Ovary (tissue), 9 donors: ENCODE data around the gene AFAP1L2. TPM values are rescaled to one million over a fixed set of nuclear protein-coding genes. Genes with fewer than 3 reads are reported as not detected.

Source experiments
- DNase-seq, 5 donors: peaks; one replicate each; pipeline ENCODE4 v3.0.0-alpha.2; 2019 to 2020
- H3K27ac ChIP-seq, 2 donors: fragments of 200-600 bp; one replicate each; pipeline versions ENCODE4 v1.5.1 to v1.8.0; 2019 to 2022
- H3K27me3 ChIP-seq: fragments of 200-600 bp; one replicate; pipeline ENCODE4 v1.8.0; 2022
- H3K36me3 ChIP-seq: fragments of 200-600 bp; sonication (generic); one replicate; pipeline ENCODE4 v1.5.1; 2019
- H3K4me1 ChIP-seq: one replicate; pipeline ENCODE4 v1.8.1; 2013; ENCODE audit warnings: mild to moderate bottlenecking, moderate library complexity; ENCODE audit not compliant: insufficient read depth
- H3K4me3 ChIP-seq: fragments of 200-600 bp; sonication (generic); one replicate; pipeline ENCODE4 v1.5.1; 2017
- H3K9me3 ChIP-seq, 2 donors: fragments of 200-600 bp in 1 of 2; sonication (generic) in 1 of 2; one replicate each; pipeline versions ENCODE4 v1.5.1 to v1.8.1; 2013 to 2019; ENCODE audit warnings: mild to moderate bottlenecking in 1 of 2, moderate library complexity in 1 of 2
- EP300 ChIP-seq: sonication (generic); formaldehyde crosslinking; IDR thresholded peaks from one replicate; pipeline ENCODE4 v1.6.1; 2017; ENCODE audit warnings: antibody characterized with exemption
- POLR2A ChIP-seq: fragments of 450-650 bp; IDR thresholded peaks from one replicate; pipeline ENCODE4 v1.6.1; 2017; ENCODE audit warnings: antibody characterized with exemption, mild to moderate bottlenecking, moderate library complexity
- WGBS, 3 donors: extraction: QIAGEN DNeasy Blood & Tissue Kit in 1 of 3; methylation state at CpG; one replicate each; pipeline versions ENCODE4 v1.1.5 to v1.1.7; 2013 to 2017; 5-methylcytosine and 5-hydroxymethylcytosine counted together
- intact Hi-C, 4 donors: fragments of 100-400 bp; cut with DNase I; formaldehyde crosslinking; loops; one replicate each; pipeline versions ENCODE4 v1.11.0 to v1.15.1; 2022 to 2023
- polyA plus RNA-seq, 2 donors: library from polyadenylated mRNA; stranded (reverse); fragments of 200-250 nt in 1 of 2; fragments of 350-450 nt in 1 of 2; fragmentation: Illumina TruSeq in 1 of 2; extraction: RNeasy Lipid Tissue Mini Kit (QIAGEN cat#74804) in 1 of 2; gene quantifications; one replicate each; pipeline ENCODE4 v1.2.3, GENCODE V29; 2013 to 2014
- total RNA-seq, 7 donors: library from RNA; depleted of rRNA in 2 of 7; stranded (reverse); fragments of >200 nt in 2 of 7; fragmentation: NEBNext Ultra II Directional in 3 of 7; extraction: Animal tissue kit (Norgen Biotek cat#: 25700) in 3 of 7; gene quantifications; one replicate each; pipeline versions ENCODE4 v1.1.0 to v1.2.4, GENCODE V29; 2016 to 2023
- TF ChIP-seq, protein P1 (sequence below), 3 donors: fragments of 450-650 bp in 2 of 3; fragments of 200-600 bp in 1 of 3; IDR thresholded peaks; one replicate each; pipeline versions ENCODE4 v1.5.1 to v1.8.0; 2016 to 2022; ENCODE audit warnings: antibody characterized with exemption in 3 of 3, mild to moderate bottlenecking in 1 of 3
- donor health status: DM: no; HTN: no; CAD: no; lungs with moderate emphysema.
- donor health status: DM: no; HTN: no; CAD: no.
- donor health status: Bipolar disorder and iron deficiency.
- donor health status: DM: yes; HTN: yes; CAD: no.
- donor health status: DM: no; HTN: no; CAD: no.
- donor health status: DM: yes; HTN: yes; CAD: no.

The AFAP1L2 gene
- total and polyA plus RNA-seq, 9 donors = 9.8 to 53.7 (median 23.3) TPM

DNA sequence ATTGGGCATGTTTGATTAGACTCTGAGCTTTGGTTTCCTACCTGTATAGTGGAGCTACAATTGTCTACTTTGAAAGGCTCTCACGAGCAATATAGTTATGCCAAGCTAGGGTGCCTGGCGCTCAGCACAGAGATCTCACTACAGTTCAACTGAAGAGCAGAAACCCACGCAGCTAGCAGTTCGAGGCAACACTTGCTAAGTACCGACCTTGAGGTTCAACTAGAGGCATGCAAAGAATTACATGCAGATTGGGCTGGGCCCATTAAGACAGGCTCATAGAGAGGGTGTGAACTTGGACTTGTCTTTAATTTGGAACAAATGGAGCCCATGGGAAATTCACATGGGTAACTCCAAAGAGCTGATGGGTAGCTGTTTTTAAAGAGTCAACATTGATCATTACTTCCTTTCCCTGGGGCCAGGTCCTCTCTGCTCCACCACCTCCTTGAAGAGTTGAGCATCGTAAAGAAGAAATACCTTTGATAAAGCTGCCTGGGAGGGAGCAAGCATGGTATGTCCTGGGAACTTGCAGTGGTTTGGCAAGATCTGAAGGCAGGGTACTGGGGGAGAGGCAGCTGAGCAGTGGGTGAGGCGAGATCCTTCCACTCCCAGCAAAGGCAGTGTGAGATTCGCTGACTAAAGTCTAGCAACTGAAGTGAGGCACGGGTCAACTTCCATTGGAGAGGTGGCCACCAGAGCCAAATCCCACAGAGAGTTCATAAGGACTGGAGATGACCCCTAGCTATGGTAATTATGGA is 25.5 kb upstream of the AFAP1L2 start:
- intact Hi-C loops = loop anchor here (5.0 to 10.0 kb wide), 3 partner anchors 122 to 127 kb away; no protein-coding TSS in a partner anchor
- no peak overlapping the region for H3K27ac ChIP-seq
- DNase-seq = no peak
- no peak for TF ChIP-seq POLR2A
- TF ChIP-seq EP300 = no peak
- TF ChIP-seq, protein P1, sequence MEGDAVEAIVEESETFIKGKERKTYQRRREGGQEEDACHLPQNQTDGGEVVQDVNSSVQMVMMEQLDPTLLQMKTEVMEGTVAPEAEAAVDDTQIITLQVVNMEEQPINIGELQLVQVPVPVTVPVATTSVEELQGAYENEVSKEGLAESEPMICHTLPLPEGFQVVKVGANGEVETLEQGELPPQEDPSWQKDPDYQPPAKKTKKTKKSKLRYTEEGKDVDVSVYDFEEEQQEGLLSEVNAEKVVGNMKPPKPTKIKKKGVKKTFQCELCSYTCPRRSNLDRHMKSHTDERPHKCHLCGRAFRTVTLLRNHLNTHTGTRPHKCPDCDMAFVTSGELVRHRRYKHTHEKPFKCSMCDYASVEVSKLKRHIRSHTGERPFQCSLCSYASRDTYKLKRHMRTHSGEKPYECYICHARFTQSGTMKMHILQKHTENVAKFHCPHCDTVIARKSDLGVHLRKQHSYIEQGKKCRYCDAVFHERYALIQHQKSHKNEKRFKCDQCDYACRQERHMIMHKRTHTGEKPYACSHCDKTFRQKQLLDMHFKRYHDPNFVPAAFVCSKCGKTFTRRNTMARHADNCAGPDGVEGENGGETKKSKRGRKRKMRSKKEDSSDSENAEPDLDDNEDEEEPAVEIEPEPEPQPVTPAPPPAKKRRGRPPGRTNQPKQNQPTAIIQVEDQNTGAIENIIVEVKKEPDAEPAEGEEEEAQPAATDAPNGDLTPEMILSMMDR (IDR thresholded peaks at IDR 0.05) = no peak
- no peaks in the 10 kb centered on the region for H3K9me3 ChIP-seq
- 38 to 66% (median 63%) methylated on average over 9 of the region's 9 CpGs for WGBS, 3 donors
- H3K4me3 ChIP-seq = no peak overlapping the region
- peaks cover 1% of the 10 kb centered on the region for H3K4me1 ChIP-seq
- H3K36me3 ChIP-seq = no peaks in the 10 kb centered on the region
- no peaks in the 10 kb centered on the region for H3K27me3 ChIP-seq

DNA sequence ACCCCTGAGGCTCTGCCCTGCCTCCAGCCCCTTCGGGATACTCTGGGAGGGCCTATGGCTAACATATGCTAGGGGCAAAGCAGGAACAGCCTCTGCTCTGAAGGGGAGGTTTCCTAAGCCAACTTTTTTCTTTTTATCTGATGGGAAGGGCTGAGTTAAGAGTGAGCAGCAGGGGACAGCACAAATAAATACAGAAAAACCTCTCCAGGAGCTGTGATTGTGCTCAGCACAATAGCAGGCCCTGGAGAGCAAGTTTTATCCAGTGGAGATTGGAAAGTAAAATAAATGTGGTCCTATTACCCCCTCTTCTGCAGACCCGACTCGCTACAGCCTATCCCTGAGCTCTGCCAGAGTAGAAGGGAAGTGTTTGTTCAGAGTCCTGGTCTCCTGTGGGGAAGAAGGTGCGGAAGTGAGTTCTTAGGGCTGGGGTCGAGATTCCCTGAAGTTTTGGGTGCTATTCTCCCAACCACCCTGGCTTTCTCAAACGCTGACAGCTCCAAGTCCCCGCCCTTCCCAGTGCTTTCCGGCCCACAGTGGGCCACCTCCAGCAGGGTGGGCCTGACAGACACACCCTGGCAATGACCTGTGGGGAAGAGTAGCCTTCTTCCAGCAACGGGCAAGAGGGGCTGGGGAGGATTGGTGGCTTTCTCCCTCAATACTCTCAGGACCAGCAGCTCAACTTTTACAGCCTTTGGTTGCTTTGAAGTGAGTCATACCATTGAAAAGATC is 23.0 kb upstream of the AFAP1L2 start:
- Histone ChIP-seq H3K36me3 (no peaks in the 10 kb centered on the region), H3K9me3 (no peaks in the 10 kb centered on the region), H3K4me3 (no peak overlapping the region), H3K27me3 (no peaks in the 10 kb centered on the region), H3K27ac (no peak overlapping the region), H3K4me1 (peaks cover 1% of the 10 kb centered on the region)
- no peak for DNase-seq
- TF ChIP-seq EP300 = no peak
- TF ChIP-seq, protein P1 (IDR thresholded peaks at IDR 0.05) = peak in 1 of 3 donors; percentile 17
- intact Hi-C loops = loop anchor here in 3 of 4 donors (5.0 kb wide), 2 partner anchors 120 to 125 kb away; no protein-coding TSS in a partner anchor
- WGBS, 3 donors = 47 to 56% (median 47%) methylated on average over 9 of the region's 9 CpGs

DNA sequence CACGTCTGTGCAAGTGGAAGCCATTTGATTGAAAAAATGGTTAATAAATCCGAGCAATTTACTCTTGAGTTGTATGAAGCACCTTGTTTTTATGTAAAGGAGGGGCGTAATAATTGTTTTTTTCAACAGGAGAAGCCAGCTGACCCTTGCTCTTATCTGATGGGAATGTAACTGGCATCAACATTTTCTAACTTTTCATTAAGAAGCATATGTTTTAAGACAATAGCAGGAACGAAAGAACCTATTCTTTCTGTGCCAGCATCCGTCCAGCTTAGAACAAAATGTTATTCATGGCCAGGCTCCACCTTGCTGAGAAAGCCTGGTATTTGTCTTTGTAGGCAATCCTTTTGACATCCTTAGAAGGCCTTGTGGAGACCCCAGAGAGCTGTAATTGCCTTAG is 22.2 kb upstream of the AFAP1L2 start:
- H3K36me3 ChIP-seq = no peaks in the 10 kb centered on the region
- H3K27me3 ChIP-seq = no peaks in the 10 kb centered on the region
- WGBS, 3 donors = 50 to 73% (median 51%) methylated on average over 5 of the region's 5 CpGs
- intact Hi-C loops = loop anchor here in 3 of 4 donors (5.0 kb wide), 2 partner anchors 119 to 124 kb away; no protein-coding TSS in a partner anchor
- H3K4me3 ChIP-seq = no peak overlapping the region
- DNase-seq = no peak
- TF ChIP-seq EP300 = no peak
- no peak for TF ChIP-seq POLR2A
- TF ChIP-seq, protein P1 (IDR thresholded peaks at IDR 0.05) = no peak
- peaks cover 1% of the 10 kb centered on the region for H3K4me1 ChIP-seq
- H3K9me3 ChIP-seq = no peaks in the 10 kb centered on the region
- no peak overlapping the region for H3K27ac ChIP-seq

DNA sequence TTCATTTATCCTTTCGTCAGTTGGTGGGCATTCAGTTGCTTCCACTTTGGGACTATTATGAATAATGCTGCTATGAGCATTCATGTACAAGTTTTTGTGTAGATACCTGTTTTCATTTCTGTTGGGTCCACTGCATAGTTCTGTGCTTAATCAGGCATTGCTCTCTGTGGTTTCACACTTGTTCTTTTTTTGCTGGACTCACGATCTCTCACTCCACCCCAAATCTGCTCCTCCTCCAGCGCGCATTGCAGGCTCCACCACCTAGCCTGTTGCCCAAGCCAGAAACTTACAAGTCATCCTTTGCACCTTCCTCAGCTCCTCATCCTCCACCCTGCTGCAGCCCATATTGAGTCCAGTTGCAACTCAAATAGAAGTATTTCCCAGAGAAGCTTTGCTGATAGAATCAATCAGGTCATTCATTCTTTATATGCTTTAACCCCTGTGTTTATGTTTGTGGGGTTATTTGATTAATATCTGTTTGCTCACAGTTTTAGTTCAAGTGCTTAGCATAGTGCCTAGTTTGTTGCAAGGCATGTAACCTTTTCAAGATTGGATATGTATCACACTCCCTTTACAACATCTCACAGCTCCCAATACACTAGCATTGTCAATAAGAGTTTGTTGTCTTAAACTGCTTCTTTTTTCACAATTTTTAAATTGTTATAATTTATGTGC is 16.6 kb upstream of the AFAP1L2 start:
- Histone ChIP-seq H3K4me3 (no peak overlapping the region), H3K27me3 (no peaks in the 10 kb centered on the region), H3K36me3 (no peaks in the 10 kb centered on the region), H3K9me3 (no peaks in the 10 kb centered on the region), H3K4me1 (no peaks in the 10 kb centered on the region), H3K27ac (no peak overlapping the region)
- intact Hi-C loops = no loop called here
- no peak for DNase-seq
- WGBS, 3 donors = 77 to 80% (median 78%) methylated on average over 4 of the region's 4 CpGs
- no peak for TF ChIP-seq POLR2A
- no peak for TF ChIP-seq EP300
- TF ChIP-seq, protein P1 (IDR thresholded peaks at IDR 0.05) = no peak
